Activated CD8-positive, alpha-beta memory T cell treated with anti-CD3 and anti-CD28 coated beads, Interleukin-2, amount 10 ng/mL, durations not matched to agents 7 days and 5 days (primary cell): ENCODE measurements around the gene NSD1. TPM values are rescaled to one million over a fixed set of nuclear protein-coding genes. Genes with fewer than 3 reads are reported as not detected.

ENCODE experiments used
- ATAC-seq: fragments of 150-1000 bp; cut with Tn5 transposase; one replicate; pipeline ENCODE4 v1.10.0; 2021; ENCODE audit warnings: moderate library complexity
- CTCF ChIA-PET: fragments of 350-600 bp; sonication (Branson Sonifier 250); formaldehyde crosslinking; loops from one replicate; lab custom pipeline; 2021; ENCODE audit warnings: antibody characterized with exemption; lab: Charles Lee
- DNase-seq: peaks from one replicate; pipeline ENCODE4 v3.0.0-alpha.2; 2020
- H3K27ac Mint-ChIP-seq: one replicate; pipeline ENCODE4 v1.8.0; 2021; ENCODE audit warnings: mild to moderate bottlenecking, mixed read lengths
- H3K27me3 Mint-ChIP-seq: one replicate; pipeline ENCODE4 v1.8.0; 2021; ENCODE audit warnings: mixed read lengths
- H3K36me3 Mint-ChIP-seq: one replicate; pipeline ENCODE4 v1.8.0; 2021; ENCODE audit warnings: mild to moderate bottlenecking, mixed read lengths
- H3K4me1 Mint-ChIP-seq: one replicate; pipeline ENCODE4 v1.8.0; 2021; ENCODE audit warnings: mixed read lengths
- H3K4me3 Mint-ChIP-seq: one replicate; pipeline ENCODE4 v1.8.0; 2021; ENCODE audit warnings: mild to moderate bottlenecking, moderate library complexity, mixed read lengths
- H3K9me3 Mint-ChIP-seq: one replicate; pipeline ENCODE4 v1.8.0; 2022; ENCODE audit warnings: low read depth, mixed read lengths
- total RNA-seq, 2 experiments: library from RNA; stranded (reverse); gene quantifications; one replicate each; pipeline ENCODE4 v1.2.3, GENCODE V29; 2021

The NSD1 gene, protein sequence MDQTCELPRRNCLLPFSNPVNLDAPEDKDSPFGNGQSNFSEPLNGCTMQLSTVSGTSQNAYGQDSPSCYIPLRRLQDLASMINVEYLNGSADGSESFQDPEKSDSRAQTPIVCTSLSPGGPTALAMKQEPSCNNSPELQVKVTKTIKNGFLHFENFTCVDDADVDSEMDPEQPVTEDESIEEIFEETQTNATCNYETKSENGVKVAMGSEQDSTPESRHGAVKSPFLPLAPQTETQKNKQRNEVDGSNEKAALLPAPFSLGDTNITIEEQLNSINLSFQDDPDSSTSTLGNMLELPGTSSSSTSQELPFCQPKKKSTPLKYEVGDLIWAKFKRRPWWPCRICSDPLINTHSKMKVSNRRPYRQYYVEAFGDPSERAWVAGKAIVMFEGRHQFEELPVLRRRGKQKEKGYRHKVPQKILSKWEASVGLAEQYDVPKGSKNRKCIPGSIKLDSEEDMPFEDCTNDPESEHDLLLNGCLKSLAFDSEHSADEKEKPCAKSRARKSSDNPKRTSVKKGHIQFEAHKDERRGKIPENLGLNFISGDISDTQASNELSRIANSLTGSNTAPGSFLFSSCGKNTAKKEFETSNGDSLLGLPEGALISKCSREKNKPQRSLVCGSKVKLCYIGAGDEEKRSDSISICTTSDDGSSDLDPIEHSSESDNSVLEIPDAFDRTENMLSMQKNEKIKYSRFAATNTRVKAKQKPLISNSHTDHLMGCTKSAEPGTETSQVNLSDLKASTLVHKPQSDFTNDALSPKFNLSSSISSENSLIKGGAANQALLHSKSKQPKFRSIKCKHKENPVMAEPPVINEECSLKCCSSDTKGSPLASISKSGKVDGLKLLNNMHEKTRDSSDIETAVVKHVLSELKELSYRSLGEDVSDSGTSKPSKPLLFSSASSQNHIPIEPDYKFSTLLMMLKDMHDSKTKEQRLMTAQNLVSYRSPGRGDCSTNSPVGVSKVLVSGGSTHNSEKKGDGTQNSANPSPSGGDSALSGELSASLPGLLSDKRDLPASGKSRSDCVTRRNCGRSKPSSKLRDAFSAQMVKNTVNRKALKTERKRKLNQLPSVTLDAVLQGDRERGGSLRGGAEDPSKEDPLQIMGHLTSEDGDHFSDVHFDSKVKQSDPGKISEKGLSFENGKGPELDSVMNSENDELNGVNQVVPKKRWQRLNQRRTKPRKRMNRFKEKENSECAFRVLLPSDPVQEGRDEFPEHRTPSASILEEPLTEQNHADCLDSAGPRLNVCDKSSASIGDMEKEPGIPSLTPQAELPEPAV (N-terminal part only)
- 100 to 1,000 TPM in 1 of 2 experiments, 10 to 100 TPM in 1; 94.6 to 114 TPM for total RNA-seq

DNA sequence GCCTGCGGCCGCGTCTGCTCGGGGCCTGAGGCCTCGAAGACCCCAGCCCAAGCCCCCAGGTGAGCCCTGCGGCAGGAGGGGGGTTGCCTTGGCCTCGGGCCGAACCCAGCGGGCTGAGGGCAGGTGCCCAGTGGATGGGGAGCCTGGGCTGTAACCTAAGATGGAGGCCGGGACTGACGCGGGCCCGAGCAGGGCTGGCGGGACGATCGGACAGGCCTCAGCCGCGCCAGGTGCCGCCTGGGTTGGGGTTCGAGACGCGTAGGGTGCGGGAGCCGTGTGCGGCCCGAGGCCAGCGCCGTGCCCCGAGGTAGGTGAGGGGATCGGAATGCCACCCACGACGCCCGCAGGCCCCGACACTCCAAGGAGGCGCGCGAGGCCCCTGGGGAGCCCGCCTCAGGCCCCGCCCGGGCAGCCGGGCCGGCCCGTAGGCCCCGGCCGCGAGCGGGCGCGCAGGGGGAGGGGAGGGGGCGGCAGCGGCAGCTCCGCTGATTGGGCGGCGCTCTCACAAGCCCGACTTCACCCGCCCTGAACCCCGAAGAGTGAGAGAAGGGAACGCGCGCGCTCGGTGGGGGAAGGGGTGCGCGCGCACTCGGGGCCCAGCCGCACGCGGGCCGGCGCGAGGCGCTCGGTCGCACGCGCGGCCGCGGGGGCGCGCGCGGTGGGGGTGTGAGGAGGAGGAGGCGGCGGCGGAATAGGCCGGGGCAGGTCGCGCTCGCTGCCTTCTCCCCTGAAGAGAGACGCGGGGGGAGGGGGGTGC lies at the start of gene NSD1:
Gene NSD1 (plus strand): TSS at position 678 of the 757 bp plus-strand sequence. CDS start 1,331 bp downstream, outside the sequence.
- CTCF ChIA-PET: interaction anchor here (0.6 to 7.7 kb wide), 4 partner anchors 19 to 186 kb away, joined by 3 to 38 read pairs (median 4); no protein-coding TSS in a partner anchor
- Mint-ChIP-seq H3K9me3 (no peaks in the 10 kb centered on the region), H3K27ac (peak within 1 kb of the TSS; percentile 89), H3K27me3 (no peaks in the 10 kb centered on the region), H3K36me3 (peaks cover 31% of the 10 kb centered on the region), H3K4me1 (peaks cover 45% of the 10 kb centered on the region), H3K4me3 (peak within 1 kb of the TSS; percentile 88)
- peak; percentile 78 for ATAC-seq
- DNase-seq: peak; percentile 94

DNA sequence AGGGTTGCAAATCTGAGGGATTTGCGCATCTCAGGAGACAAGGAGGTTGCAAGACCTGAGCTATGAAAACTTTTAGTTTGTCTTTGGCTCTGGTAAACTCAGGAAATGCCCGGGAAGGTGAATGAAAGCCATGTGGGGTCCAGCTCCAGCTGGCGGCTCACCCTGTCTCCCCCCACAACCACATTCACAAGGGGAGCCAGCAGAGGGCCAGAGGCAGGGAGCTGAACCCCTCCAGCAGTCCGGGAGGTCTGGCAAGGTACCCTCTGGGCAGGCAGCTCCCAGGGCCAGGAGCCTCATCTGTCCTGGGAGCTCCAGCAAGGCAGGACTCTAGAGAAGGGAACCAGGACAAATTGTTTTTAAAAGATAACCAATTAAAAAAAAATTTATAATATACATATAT lies 49.4 kb upstream of the NSD1 start:
- no peaks in the 10 kb centered on the region for H3K36me3 Mint-ChIP-seq
- H3K27ac Mint-ChIP-seq: no peak overlapping the region
- H3K27me3 Mint-ChIP-seq: peaks cover 47% of the 10 kb centered on the region
- CTCF ChIA-PET: interaction anchor here (1.7 to 7.1 kb wide), 3 partner anchors 12 to 423 kb away, joined by 7 to 64 read pairs (median 40); no protein-coding TSS in a partner anchor
- ATAC-seq (no peak), DNase-seq (no peak)
- H3K4me1 Mint-ChIP-seq: peaks cover 9% of the 10 kb centered on the region
- H3K4me3 Mint-ChIP-seq: no peak overlapping the region
- H3K9me3 Mint-ChIP-seq: no peaks in the 10 kb centered on the region

DNA sequence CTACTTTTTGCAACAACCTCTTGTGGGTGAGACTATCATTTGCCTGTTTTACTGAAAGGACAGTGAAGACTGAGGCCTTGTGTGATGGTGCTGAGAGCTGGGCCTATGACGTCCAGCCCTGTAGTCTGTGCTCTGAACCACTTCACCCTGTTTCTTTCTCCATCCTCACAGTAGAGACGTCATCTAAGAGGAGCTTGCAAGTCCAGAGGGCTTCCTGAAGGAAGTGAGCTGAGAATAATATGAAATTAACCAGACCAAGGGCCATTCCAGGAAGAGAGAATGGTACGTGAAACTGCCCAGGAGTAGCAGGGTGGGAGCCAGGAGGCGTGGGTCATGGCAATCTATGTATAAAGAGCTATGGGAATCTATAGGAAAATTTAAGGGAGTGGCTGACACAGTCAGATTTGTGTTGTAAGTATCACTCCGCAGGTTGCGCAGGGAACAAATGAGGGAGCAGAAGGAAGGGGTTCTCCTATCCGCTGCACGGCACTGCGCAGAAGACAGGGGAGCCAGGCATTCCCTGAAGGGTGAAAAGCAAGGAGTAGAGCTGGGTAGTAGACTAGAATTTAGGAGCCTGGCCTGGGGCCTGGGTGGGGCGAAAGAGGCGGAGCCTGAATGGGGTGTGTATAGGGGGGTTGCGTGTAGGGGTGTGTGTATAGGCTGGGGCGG lies 47.5 kb upstream of the NSD1 start:
- ATAC-seq: no peak
- no peak overlapping the region for H3K27ac Mint-ChIP-seq
- CTCF ChIA-PET: interaction anchor here (0.6 to 7.1 kb wide), 6 partner anchors 11 to 426 kb away, joined by 3 to 64 read pairs (median 7); no protein-coding TSS in a partner anchor
- peak overlapping the region; percentile 0 for H3K4me3 Mint-ChIP-seq
- peaks cover 48% of the 10 kb centered on the region for H3K27me3 Mint-ChIP-seq
- no peak for DNase-seq
- no peaks in the 10 kb centered on the region for H3K36me3 Mint-ChIP-seq
- peaks cover 9% of the 10 kb centered on the region for H3K4me1 Mint-ChIP-seq
- H3K9me3 Mint-ChIP-seq: no peaks in the 10 kb centered on the region

DNA sequence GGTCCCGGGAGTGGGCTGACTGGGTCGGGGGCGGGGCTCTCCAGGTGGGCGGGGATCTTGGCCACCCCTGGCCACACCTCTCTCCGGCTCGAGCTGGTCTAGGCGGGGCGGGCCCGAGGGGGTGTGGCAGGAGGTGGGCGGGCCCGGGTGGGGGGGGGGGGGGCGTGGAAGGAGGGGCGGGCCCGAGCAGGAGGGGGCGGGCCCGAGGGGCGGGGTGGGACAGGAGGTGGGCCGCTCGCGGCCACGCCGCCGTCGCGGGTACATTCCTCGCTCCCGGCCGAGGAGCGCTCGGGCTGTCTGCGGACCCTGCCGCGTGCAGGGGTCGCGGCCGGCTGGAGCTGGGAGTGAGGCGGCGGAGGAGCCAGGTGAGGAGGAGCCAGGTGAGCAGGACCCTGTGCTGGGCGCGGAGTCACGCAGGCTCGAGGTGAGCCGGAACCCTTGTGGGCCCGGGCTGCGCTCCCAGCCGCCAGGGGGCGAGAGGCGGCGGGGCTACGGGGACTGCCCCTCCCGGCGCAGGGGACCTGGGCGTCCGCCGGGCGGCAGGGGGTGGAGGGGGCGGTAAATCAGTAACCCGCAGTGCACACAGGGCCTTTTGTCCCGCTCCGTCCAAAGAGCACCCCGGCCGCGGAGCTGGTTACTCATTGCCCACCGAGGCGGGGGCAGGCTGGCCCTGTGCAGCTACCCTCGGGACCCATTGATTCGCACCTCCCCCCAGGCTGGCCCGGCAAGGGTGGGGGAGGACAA lies 46.7 kb upstream of the NSD1 start, which contains the start of gene FGFR4:
Gene FGFR4 (plus strand): TSS at position 262 of the 744 bp plus-strand sequence. CDS start 2,688 bp downstream, outside the sequence.
- Mint-ChIP-seq H3K27ac (no peak within 1 kb of the TSS), H3K9me3 (no peaks in the 10 kb centered on the region), H3K27me3 (peaks cover 48% of the 10 kb centered on the region), H3K36me3 (no peaks in the 10 kb centered on the region), H3K4me1 (peaks cover 9% of the 10 kb centered on the region), H3K4me3 (peak within 1 kb of the TSS; percentile 0)
- CTCF ChIA-PET: interaction anchor here (0.6 to 7.1 kb wide), 6 partner anchors 11 to 426 kb away, joined by 3 to 64 read pairs (median 7); no protein-coding TSS in a partner anchor
- peak; percentile 85 for ATAC-seq
- peak; percentile 73 for DNase-seq

DNA sequence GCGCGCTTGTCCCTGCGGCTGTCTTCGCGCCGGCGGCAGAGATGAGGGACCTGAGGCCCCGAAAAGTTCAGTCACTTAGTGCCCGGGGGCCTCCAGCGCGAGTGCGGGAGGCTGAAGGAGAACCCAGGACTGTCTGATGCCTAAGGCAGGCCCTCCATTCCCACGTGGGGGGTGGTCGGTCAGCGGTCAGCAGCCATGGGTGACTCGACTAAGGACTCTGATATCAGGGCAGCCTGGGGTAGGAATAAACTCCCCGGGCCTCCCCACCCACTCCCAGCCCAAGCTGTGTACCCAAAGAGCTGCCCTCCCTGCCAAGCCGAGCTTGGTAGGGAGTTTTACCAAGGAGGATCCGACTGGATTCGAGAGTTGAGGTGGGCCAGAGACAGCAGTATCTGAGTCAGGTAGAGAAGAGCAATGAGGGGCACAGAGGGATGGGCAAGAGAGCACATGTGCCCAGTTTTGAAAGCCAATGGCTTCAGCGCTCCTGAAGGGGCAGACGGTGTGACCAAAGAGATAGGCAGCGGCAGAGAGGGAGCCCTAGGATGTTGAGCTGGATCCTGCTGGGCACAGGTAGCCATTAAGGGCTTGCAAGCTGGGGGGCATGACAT lies 46.1 kb upstream of the NSD1 start:
- peaks cover 9% of the 10 kb centered on the region for H3K4me1 Mint-ChIP-seq
- H3K4me3 Mint-ChIP-seq: no peak overlapping the region
- H3K27ac Mint-ChIP-seq: no peak overlapping the region
- peaks cover 41% of the 10 kb centered on the region for H3K27me3 Mint-ChIP-seq
- no peaks in the 10 kb centered on the region for H3K36me3 Mint-ChIP-seq
- DNase-seq: no peak
- no peaks in the 10 kb centered on the region for H3K9me3 Mint-ChIP-seq
- CTCF ChIA-PET: interaction anchor here (1.3 to 7.1 kb wide), 4 partner anchors 10 to 427 kb away, joined by 3 to 64 read pairs (median 26); no protein-coding TSS in a partner anchor
- no peak for ATAC-seq

DNA sequence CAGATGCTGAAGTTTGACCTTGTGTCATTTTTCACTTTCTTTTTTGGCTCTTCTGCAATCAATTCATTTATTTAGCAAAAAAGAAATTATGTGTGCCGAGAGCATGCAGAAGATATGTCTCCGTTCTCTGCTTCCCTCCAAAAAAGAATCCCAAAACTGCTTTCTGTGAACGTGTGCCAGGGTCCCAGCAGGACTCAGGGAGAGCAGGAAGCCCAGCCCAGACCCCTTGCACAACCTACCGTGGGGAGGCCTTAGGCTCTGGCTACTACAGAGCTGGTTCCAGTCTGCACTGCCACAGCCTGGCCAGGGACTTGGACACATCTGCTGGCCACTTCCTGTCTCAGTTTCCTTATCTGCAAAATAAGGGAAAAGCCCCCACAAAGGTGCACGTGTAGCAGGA lies 44.4 kb upstream of the NSD1 start:
- H3K4me1 Mint-ChIP-seq: peaks cover 9% of the 10 kb centered on the region
- ATAC-seq (no peak), DNase-seq (no peak)
- no peak overlapping the region for H3K4me3 Mint-ChIP-seq
- H3K27me3 Mint-ChIP-seq: peaks cover 32% of the 10 kb centered on the region
- CTCF ChIA-PET: no interaction called here
- H3K9me3 Mint-ChIP-seq: no peaks in the 10 kb centered on the region
- H3K27ac Mint-ChIP-seq: no peak overlapping the region
- no peaks in the 10 kb centered on the region for H3K36me3 Mint-ChIP-seq

DNA sequence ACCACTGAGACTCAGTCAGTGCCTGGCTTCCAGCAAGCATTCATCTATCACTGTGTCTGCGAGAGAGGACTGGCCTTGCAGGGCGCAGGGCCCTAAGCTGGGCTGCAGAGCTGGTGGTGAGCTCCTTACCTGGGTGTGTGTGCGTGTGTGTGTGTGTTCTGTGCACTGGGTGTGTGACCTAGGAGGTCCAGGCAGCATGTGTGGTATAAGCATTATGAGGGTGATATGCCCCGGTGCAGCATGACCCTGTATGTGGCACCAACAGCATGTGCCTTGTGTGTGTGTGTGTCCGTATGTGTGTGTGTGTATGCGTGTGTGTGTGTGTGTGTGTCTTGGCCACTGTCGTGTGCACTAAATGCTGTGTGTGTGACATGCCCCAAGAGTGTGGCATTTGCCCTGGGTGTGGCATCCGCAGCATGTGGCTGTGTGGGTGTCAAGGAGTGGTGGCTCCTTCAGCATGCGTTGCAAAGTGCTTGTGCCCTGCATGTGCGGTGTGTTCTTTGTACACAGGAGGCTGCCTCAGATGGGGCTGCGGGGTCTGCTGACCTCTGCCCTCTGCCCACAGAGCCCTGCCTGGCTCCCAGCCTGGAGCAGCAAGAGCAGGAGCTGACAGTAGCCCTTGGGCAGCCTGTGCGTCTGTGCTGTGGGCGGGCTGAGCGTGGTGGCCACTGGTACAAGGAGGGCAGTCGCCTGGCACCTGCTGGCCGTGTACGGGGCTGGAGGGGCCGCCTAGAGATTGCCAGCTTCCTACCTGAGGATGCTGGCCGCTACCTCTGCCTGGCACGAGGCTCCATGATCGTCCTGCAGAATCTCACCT lies 43.5 kb upstream of the NSD1 start:
- Mint-ChIP-seq H3K4me3 (no peak overlapping the region), H3K9me3 (no peaks in the 10 kb centered on the region), H3K4me1 (peaks cover 9% of the 10 kb centered on the region), H3K27me3 (peaks cover 28% of the 10 kb centered on the region), H3K27ac (no peak overlapping the region), H3K36me3 (no peaks in the 10 kb centered on the region)
- DNase-seq (no peak), ATAC-seq (no peak)
- CTCF ChIA-PET: no interaction called here

DNA sequence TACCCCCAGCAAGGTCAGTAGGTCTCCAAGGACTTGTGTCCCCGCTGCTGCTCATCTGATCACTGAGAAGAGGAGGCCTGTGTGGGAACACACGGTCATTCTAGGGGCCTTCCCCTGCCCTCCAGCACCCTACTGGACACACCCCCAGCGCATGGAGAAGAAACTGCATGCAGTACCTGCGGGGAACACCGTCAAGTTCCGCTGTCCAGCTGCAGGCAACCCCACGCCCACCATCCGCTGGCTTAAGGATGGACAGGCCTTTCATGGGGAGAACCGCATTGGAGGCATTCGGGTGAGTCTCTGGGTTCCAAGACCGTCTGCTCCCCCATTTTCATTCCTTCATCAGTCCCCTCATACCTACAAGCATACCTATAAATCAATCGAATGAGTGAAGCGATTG lies 42.8 kb upstream of the NSD1 start:
- no peak overlapping the region for H3K4me3 Mint-ChIP-seq
- no peaks in the 10 kb centered on the region for H3K36me3 Mint-ChIP-seq
- H3K27me3 Mint-ChIP-seq: peaks cover 24% of the 10 kb centered on the region
- no peak for DNase-seq
- H3K4me1 Mint-ChIP-seq: peaks cover 9% of the 10 kb centered on the region
- CTCF ChIA-PET: no interaction called here
- no peaks in the 10 kb centered on the region for H3K9me3 Mint-ChIP-seq
- ATAC-seq: no peak
- H3K27ac Mint-ChIP-seq: no peak overlapping the region

DNA sequence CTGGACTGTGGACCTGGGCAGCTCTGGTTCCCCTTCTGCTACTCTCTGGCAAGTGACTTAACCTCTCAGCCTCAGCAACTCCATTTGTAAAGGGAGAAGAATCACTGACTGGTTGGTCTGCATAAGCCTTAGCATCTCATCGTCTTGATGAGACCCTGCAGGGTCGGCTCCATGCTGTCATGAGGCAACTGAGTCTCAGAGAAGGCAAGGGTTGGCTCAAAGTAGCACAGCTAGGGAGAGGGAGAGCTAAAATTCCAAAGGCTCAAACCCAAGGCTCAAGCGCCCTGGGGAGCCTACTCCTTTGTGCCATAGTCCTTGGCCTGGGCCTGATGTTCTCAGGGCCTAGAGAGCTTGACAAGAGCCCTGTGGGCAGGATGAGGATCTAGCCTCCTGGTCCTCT lies 42.3 kb upstream of the NSD1 start:
- DNase-seq: no peak

More for the DNA sequence above, 42.3 kb upstream of the NSD1 start:
- ATAC-seq: no peak
- Mint-ChIP-seq H3K36me3 (no peaks in the 10 kb centered on the region), H3K4me1 (peaks cover 6% of the 10 kb centered on the region), H3K9me3 (no peaks in the 10 kb centered on the region), H3K27me3 (peaks cover 20% of the 10 kb centered on the region), H3K27ac (no peak overlapping the region), H3K4me3 (no peak overlapping the region)
- CTCF ChIA-PET: no interaction called here
